Peyer's patch (tissue), 4 donors: ENCODE data around the gene ADAT3. TPM values are rescaled to one million over a fixed set of nuclear protein-coding genes. Genes with fewer than 3 reads are reported as not detected.

Source experiments
- DNase-seq, 3 donors: peaks; one replicate each; pipeline ENCODE4 v3.0.0-alpha.2; 2017 to 2019
- H3K27ac ChIP-seq, 4 donors: fragments of 200-600 bp; sonication (generic); one replicate each; pipeline ENCODE4 v1.5.1; 2016 to 2019
- H3K27me3 ChIP-seq, 2 donors: fragments of 200-600 bp; sonication (generic); one replicate each; pipeline ENCODE4 v1.5.1; 2019
- H3K36me3 ChIP-seq, 3 donors: fragments of 200-600 bp; sonication (generic); one replicate each; pipeline ENCODE4 v1.5.1; 2016 to 2019
- H3K4me1 ChIP-seq, 4 donors: fragments of 200-600 bp; sonication (generic); one replicate each; pipeline ENCODE4 v1.5.1; 2016 to 2019
- H3K4me3 ChIP-seq, 4 donors: fragments of 200-600 bp; sonication (generic); 1 replicate in 3 of 4; 2 replicates in 1 of 4; pipeline ENCODE4 v1.5.1; 2016 to 2019; ENCODE audit warnings: mild to moderate bottlenecking in 1 of 4
- H3K9me3 ChIP-seq, 4 donors: fragments of 200-600 bp; sonication (generic); one replicate each; pipeline ENCODE4 v1.5.1; 2016 to 2019; ENCODE audit warnings: mild to moderate bottlenecking in 1 of 4
- POLR2A ChIP-seq, 2 donors: fragments of 450-650 bp; IDR thresholded peaks; one replicate each; pipeline ENCODE4 v1.5.1; 2017; ENCODE audit warnings: antibody characterized with exemption in 2 of 2, mild to moderate bottlenecking in 2 of 2, moderate library complexity in 2 of 2
- total RNA-seq, 4 donors: library from RNA; depleted of rRNA; stranded (reverse); fragments of >200 nt; gene quantifications; one replicate each; pipeline ENCODE4 v1.1.0, GENCODE V29; 2016
- TF ChIP-seq, protein P1 (sequence below), 6 experiments: fragments of 450-650 bp in 4 of 6; fragments of 200-600 bp in 2 of 6; sonication (generic) in 1 of 6; IDR thresholded peaks; one replicate each; pipeline ENCODE4 v1.5.1; 2017 to 2019; ENCODE audit warnings: antibody characterized with exemption in 6 of 6, mild to moderate bottlenecking in 3 of 6, moderate library complexity in 1 of 6

The ADAT3 gene
- 10 to 100 TPM; 18.2 to 33.3 (median 23.8) TPM for total RNA-seq

DNA sequence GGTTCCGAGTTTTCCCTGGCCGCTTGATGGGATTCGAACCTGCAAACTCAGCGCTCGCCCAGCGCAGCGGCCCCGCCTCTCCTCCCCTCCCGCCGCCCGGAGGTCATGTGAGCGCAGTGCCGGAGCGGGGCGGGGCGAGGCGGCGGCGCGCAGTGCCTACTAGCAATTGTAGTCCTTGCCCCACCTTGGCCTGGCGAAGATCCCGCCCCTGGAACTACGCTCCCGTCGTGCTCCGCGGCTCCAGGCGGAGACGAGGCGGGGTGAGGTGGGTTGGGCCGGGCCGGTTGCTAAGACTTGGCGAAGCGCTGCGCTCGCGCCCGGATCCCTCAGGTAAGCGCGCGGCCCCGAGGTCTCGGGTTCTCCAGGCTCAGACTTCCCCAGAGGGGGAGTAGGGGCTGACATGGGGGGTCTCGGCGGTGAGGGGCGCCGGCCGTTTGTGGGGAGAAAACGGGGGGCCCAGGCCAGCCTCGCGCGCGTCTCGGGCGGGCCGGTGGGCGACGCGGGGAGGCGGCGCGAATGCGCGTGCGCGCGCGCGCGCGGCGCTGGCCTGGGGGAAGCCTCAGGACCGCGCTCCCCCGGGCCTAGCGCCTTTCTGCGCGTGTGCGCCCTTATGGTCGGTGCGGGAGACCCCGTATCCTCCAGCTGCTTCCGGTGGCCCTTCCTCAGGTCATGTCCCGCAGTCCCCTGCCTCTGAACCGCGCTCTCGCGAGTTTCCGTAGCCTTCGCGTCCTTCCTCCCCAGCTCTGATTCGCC, at the start of gene ADAT3, which contains the start of gene SCAMP4:
Gene ADAT3, plus strand, starts transcription at position 290 of the 753 bp plus-strand sequence. CDS start 6,649 bp downstream, outside the sequence.
Gene SCAMP4, plus strand, starts transcription at position 290 of the 753 bp plus-strand sequence. CDS start 9,621 bp downstream, outside the sequence.
- H3K27ac ChIP-seq: peak within 1 kb of the TSS; percentile 83 to 92 (median 89)
- TF ChIP-seq POLR2A (IDR thresholded peaks at IDR 0.05): peak; percentile 91 to 94
- TF ChIP-seq, protein P1, sequence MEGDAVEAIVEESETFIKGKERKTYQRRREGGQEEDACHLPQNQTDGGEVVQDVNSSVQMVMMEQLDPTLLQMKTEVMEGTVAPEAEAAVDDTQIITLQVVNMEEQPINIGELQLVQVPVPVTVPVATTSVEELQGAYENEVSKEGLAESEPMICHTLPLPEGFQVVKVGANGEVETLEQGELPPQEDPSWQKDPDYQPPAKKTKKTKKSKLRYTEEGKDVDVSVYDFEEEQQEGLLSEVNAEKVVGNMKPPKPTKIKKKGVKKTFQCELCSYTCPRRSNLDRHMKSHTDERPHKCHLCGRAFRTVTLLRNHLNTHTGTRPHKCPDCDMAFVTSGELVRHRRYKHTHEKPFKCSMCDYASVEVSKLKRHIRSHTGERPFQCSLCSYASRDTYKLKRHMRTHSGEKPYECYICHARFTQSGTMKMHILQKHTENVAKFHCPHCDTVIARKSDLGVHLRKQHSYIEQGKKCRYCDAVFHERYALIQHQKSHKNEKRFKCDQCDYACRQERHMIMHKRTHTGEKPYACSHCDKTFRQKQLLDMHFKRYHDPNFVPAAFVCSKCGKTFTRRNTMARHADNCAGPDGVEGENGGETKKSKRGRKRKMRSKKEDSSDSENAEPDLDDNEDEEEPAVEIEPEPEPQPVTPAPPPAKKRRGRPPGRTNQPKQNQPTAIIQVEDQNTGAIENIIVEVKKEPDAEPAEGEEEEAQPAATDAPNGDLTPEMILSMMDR (IDR thresholded peaks at IDR 0.05): peak in 2 of 6 experiments; percentile 11 to 20

DNA sequence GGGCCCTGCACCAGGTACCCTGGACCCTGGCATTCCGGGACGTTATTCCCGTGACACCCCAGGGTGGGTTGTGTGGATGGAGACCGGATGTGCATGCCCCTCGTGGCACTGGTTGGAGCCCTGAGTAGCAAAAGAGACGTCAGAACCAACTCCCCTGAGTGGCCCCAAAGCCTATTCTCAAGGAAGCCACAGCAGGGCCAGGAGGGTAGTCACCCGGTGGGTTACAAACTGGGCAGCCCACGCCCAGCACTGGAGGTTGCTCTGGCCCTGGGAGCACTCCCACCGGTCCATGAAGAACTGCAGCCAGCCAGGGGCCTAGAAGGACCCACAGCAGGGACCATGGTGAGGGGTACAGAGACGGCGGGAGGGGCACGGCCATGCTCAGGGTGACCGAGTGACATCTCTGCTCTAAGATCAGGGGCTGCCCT, 49.4 kb upstream of the ADAT3 start:
- Histone ChIP-seq H3K4me3 (peak overlapping the region; percentile 23 to 63 (median 49)), H3K36me3 (no peaks in the 10 kb centered on the region), H3K9me3 (no peaks in the 10 kb centered on the region), H3K4me1 (peaks cover 26 to 88% (median 56%) of the 10 kb centered on the region in 4 donors), H3K27me3 (no peaks in the 10 kb centered on the region), H3K27ac (peak overlapping the region; percentile 96 to 99 (median 98))
- TF ChIP-seq, protein P1 (IDR thresholded peaks at IDR 0.05): no peak
- no peak for TF ChIP-seq POLR2A (IDR thresholded peaks at IDR 0.05)
- peak in 1 of 3 donors; percentile 69 for DNase-seq

More for the DNA sequence above, at the start of gene ADAT3, which contains the start of gene SCAMP4:
- H3K27me3 ChIP-seq: no peaks in the 10 kb centered on the region
- H3K9me3 ChIP-seq: no peaks in the 10 kb centered on the region
- H3K4me3 ChIP-seq: peak within 1 kb of the TSS; percentile 78 to 87 (median 82)
- H3K36me3 ChIP-seq: no peaks in the 10 kb centered on the region
- peaks cover 0 to 50% (median 21%) of the 10 kb centered on the region in 4 donors for H3K4me1 ChIP-seq
- DNase-seq: peak; percentile 98 to 100 (median 99)

DNA sequence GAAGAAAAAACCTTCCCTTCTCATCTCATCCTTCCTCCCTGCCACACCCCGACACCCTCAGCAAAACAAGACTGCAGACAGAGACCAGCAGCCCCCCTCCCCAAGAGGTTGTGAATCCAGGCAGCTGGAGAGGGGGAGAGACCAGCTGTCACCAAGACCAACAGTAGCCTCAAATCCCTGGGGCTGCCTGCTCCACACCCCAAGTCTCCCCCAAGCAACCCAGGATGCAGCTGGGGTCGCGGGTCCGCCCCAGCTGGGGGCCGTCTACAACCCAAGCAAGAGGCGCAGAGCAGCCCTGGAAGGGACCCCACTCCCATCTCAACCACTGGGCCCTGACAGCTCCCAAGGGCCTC, 48.9 kb upstream of the ADAT3 start:
- Histone ChIP-seq H3K4me1 (peaks cover 27 to 92% (median 57%) of the 10 kb centered on the region in 4 donors), H3K4me3 (peak overlapping the region; percentile 42 to 63 (median 49))

GRCh38 chr19:1856698-1857603, 48.2 kb upstream of the ADAT3 start:
- Histone ChIP-seq H3K9me3 (no peaks in the 10 kb centered on the region), H3K36me3 (no peaks in the 10 kb centered on the region), H3K4me3 (peak overlapping the region; percentile 42 to 63 (median 49)), H3K4me1 (peaks cover 27 to 90% (median 58%) of the 10 kb centered on the region in 4 donors), H3K27ac (peak overlapping the region; percentile 96 to 99 (median 98)), H3K27me3 (no peaks in the 10 kb centered on the region)
- TF ChIP-seq, protein P1 (IDR thresholded peaks at IDR 0.05): no peak
- peak; percentile 89 to 94 for TF ChIP-seq POLR2A (IDR thresholded peaks at IDR 0.05)
- peak; percentile 85 to 97 (median 95) for DNase-seq

More for the DNA sequence above, 48.9 kb upstream of the ADAT3 start:
- H3K27ac ChIP-seq: peak overlapping the region; percentile 96 to 99 (median 98)
- DNase-seq: no peak
- no peaks in the 10 kb centered on the region for H3K9me3 ChIP-seq
- H3K36me3 ChIP-seq: no peaks in the 10 kb centered on the region
- no peak for TF ChIP-seq POLR2A (IDR thresholded peaks at IDR 0.05)
- TF ChIP-seq, protein P1 (IDR thresholded peaks at IDR 0.05): no peak
- no peaks in the 10 kb centered on the region for H3K27me3 ChIP-seq

GRCh38 chr19:1857648-1858326, 47.4 kb upstream of the ADAT3 start:
- DNase-seq: peak in 2 of 3 donors; percentile 81 to 88
- Histone ChIP-seq H3K4me3 (peak overlapping the region; percentile 42 to 63 (median 49)), H3K27me3 (no peaks in the 10 kb centered on the region), H3K36me3 (no peaks in the 10 kb centered on the region), H3K9me3 (no peaks in the 10 kb centered on the region), H3K27ac (peak overlapping the region; percentile 96 to 99 (median 98)), H3K4me1 (peaks cover 27 to 87% (median 54%) of the 10 kb centered on the region in 4 donors)
- peak in 1 of 2 donors; percentile 34 for TF ChIP-seq POLR2A (IDR thresholded peaks at IDR 0.05)
- TF ChIP-seq, protein P1 (IDR thresholded peaks at IDR 0.05): no peak
